SK-N-SH treated with all-trans-retinoic acid at 6 μM for 48 hours (cell line): ENCODE measurements around the gene C4orf51.

Source experiments
- ATAC-seq: fragments of 200-7000 bp; cut with Tn5 transposase; 3 replicates; pipeline ENCODE4 v1.9.1; 2020; ENCODE audit warnings: mild to moderate bottlenecking, moderate library complexity
- ARNTL ChIP-seq: fragments of 450-650 bp; formaldehyde crosslinking; IDR thresholded peaks from 2 replicates; pipeline ENCODE4 v1.5.0; 2020; ENCODE audit warnings: low read depth, mild to moderate bottlenecking, moderate library complexity, borderline replicate concordance
- BACH2 ChIP-seq: fragments of 250-450 bp; sonication (Bioruptor Pico); IDR thresholded peaks from 2 replicates; pipeline ENCODE4 v1.9.0; 2021; ENCODE audit warnings: mild to moderate bottlenecking, borderline replicate concordance
- CREB5 ChIP-seq: fragments of 250-450 bp; sonication (Bioruptor Pico); IDR thresholded peaks from 2 replicates; pipeline ENCODE4 v1.5.1; 2020; ENCODE audit warnings: low read depth, mild to moderate bottlenecking, moderate library complexity
- CSDC2 ChIP-seq: fragments of 250-450 bp; sonication (Bioruptor Pico); IDR thresholded peaks from 2 replicates; pipeline ENCODE4 v1.5.0; 2020; ENCODE audit warnings: mild to moderate bottlenecking, moderate library complexity
- CSRNP3 ChIP-seq: fragments of 250-450 bp; sonication (Bioruptor Pico); IDR thresholded peaks from 2 replicates; pipeline ENCODE4 v1.5.1; 2021; ENCODE audit warnings: mild to moderate bottlenecking, moderate library complexity
- ESRRG ChIP-seq: fragments of 250-450 bp; sonication (Bioruptor Pico); IDR thresholded peaks from 2 replicates; pipeline ENCODE4 v1.6.1; 2021; ENCODE audit warnings: mild to moderate bottlenecking
- GLIS3 ChIP-seq: fragments of 250-450 bp; sonication (Bioruptor Pico); IDR thresholded peaks from 2 replicates; pipeline ENCODE4 v1.5.0; 2020; ENCODE audit warnings: mild to moderate bottlenecking, moderate library complexity
- ISL1 ChIP-seq: fragments of 250-450 bp; sonication (Bioruptor Pico); IDR thresholded peaks from 2 replicates; pipeline ENCODE4 v2.1.2; 2022; ENCODE audit warnings: mild to moderate bottlenecking, moderate library complexity
- OSR1 ChIP-seq: fragments of 250-450 bp; sonication (Bioruptor Pico); IDR thresholded peaks from 2 replicates; pipeline ENCODE4 v1.8.0; 2022; ENCODE audit warnings: moderate library complexity, mild to moderate bottlenecking, inconsistent platforms
- PATZ1 ChIP-seq: fragments of 250-450 bp; sonication (Bioruptor Pico); IDR thresholded peaks from 2 replicates; pipeline ENCODE4 v1.8.0; 2020; ENCODE audit warnings: mild to moderate bottlenecking, moderate library complexity, borderline replicate concordance
- POU6F1 ChIP-seq: fragments of 250-450 bp; sonication (Bioruptor Pico); IDR thresholded peaks from 2 replicates; pipeline ENCODE4 v1.8.0; 2021; ENCODE audit warnings: low read depth, mild to moderate bottlenecking, moderate library complexity, borderline replicate concordance
- RARB ChIP-seq: fragments of 250-450 bp; sonication (Bioruptor Pico); IDR thresholded peaks from 2 replicates; pipeline ENCODE4 v1.8.0; 2021; ENCODE audit warnings: mild to moderate bottlenecking, moderate library complexity
- SNAI2 ChIP-seq: fragments of 250-450 bp; sonication (Bioruptor Pico); IDR thresholded peaks from 2 replicates; pipeline ENCODE4 v1.5.0; 2020; ENCODE audit warnings: mild to moderate bottlenecking, moderate library complexity
- TCF4 ChIP-seq: fragments of 250-450 bp; sonication (Bioruptor Pico); IDR thresholded peaks from 2 replicates; pipeline ENCODE4 v1.8.0; 2021; ENCODE audit warnings: mild to moderate bottlenecking, moderate library complexity, borderline replicate concordance
- TOX ChIP-seq: fragments of 250-450 bp; sonication (Bioruptor Pico); IDR thresholded peaks from 2 replicates; pipeline ENCODE4 v1.8.0; 2021; ENCODE audit warnings: mild to moderate bottlenecking, moderate library complexity, borderline replicate concordance
- TSHZ2 ChIP-seq: fragments of 250-450 bp; sonication (Bioruptor Pico); IDR thresholded peaks from 2 replicates; pipeline ENCODE4 v1.5.0; 2020; ENCODE audit warnings: mild to moderate bottlenecking, moderate library complexity
- ZFP3 ChIP-seq: fragments of 250-450 bp; sonication (Bioruptor Pico); IDR thresholded peaks from 2 replicates; pipeline ENCODE4 v1.5.0; 2020; ENCODE audit warnings: mild to moderate bottlenecking, moderate library complexity
- ZFP30 ChIP-seq: fragments of 450-650 bp; formaldehyde crosslinking; IDR thresholded peaks from 2 replicates; pipeline ENCODE4 v1.5.0; 2022; ENCODE audit warnings: mild to moderate bottlenecking, moderate library complexity
- ZNF565 ChIP-seq: fragments of 450-650 bp; formaldehyde crosslinking; conservative IDR thresholded peaks from 2 replicates; pipeline ENCODE4 v1.5.0; 2020; ENCODE audit warnings: low read depth, mild to moderate bottlenecking, moderate library complexity
- ZNF70 ChIP-seq: fragments of 450-650 bp; formaldehyde crosslinking; IDR thresholded peaks from 2 replicates; pipeline ENCODE4 v1.5.0; 2020; ENCODE audit warnings: mild to moderate bottlenecking, moderate library complexity
- ZNF8 ChIP-seq: fragments of 450-650 bp; formaldehyde crosslinking; IDR thresholded peaks from 2 replicates; pipeline ENCODE4 v1.5.0; 2020; ENCODE audit warnings: mild to moderate bottlenecking, moderate library complexity

The C4orf51 gene

GRCh38 chr4:145743641-145744040 is 63.7 kb downstream of the C4orf51 start:
- TF ChIP-seq PATZ1 (CRISPR knock-in tag) (no peak), POU6F1 (CRISPR knock-in tag) (no peak), GLIS3 (CRISPR knock-in tag) (no peak), RARB (no peak), ARNTL (no peak), ZFP30 (CRISPR knock-in tag) (no peak), OSR1 (CRISPR knock-in tag) (no peak), ESRRG (CRISPR knock-in tag) (no peak), ZFP3 (no peak), ZNF70 (CRISPR knock-in tag) (no peak)
- no peak for ATAC-seq

GRCh38 chr4:145755802-145756201 is 75.9 kb downstream of the C4orf51 start:
- no peak for ATAC-seq
- no peak for TF ChIP-seq SNAI2 (CRISPR knock-in tag)
- TF ChIP-seq TCF4 (CRISPR knock-in tag), result no peak
- TF ChIP-seq BACH2 (CRISPR knock-in tag), result no peak
- no peak for TF ChIP-seq ZNF8 (CRISPR knock-in tag)
- TF ChIP-seq PATZ1 (CRISPR knock-in tag), result no peak
- TF ChIP-seq ISL1 (CRISPR knock-in tag), result no peak
- TF ChIP-seq OSR1 (CRISPR knock-in tag), result no peak
- no peak for TF ChIP-seq ESRRG (CRISPR knock-in tag)
- no peak for TF ChIP-seq CSRNP3 (CRISPR knock-in tag)

- ATAC-seq, result no peak
- no peak for TF ChIP-seq BACH2 (CRISPR knock-in tag)
- no peak for TF ChIP-seq ISL1 (CRISPR knock-in tag)
- TF ChIP-seq CREB5 (CRISPR knock-in tag), result no peak
- TF ChIP-seq POU6F1 (CRISPR knock-in tag), result no peak
- no peak for TF ChIP-seq TOX
- no peak for TF ChIP-seq RARB
- TF ChIP-seq PATZ1 (CRISPR knock-in tag), result no peak
- TF ChIP-seq TCF4 (CRISPR knock-in tag), result no peak
- TF ChIP-seq SNAI2 (CRISPR knock-in tag), result no peak
- no peak for TF ChIP-seq TSHZ2 (CRISPR knock-in tag)
- no peak for TF ChIP-seq ZNF70 (CRISPR knock-in tag)
- no peak for TF ChIP-seq CSDC2 (CRISPR knock-in tag)
- no peak for TF ChIP-seq ZNF565 (CRISPR knock-in tag)
- no peak for TF ChIP-seq ZFP3
- TF ChIP-seq CSRNP3 (CRISPR knock-in tag), result no peak
Measured at GRCh38 chr4:145756244-145756643, 76.3 kb downstream of the C4orf51 start.
